ENCODE results near the gene TRIM25.

The TRIM25 gene

GRCh38 chr17:56936697-56937322, 23.0 kb upstream of the TRIM25 start:
- ChIA-PET POLR2A (no interaction called here), CTCF (interaction anchor here (1.1 to 2.0 kb wide), 4 partner anchors 12 to 117 kb away, joined by 3 to 15 read pairs (median 4); no protein-coding TSS in a partner anchor)
- DNase-seq (ENCODE audit: extremely low spot score), result no peak
- TF ChIP-seq CTCF (IDR thresholded peaks at IDR 0.05; ENCODE audit: control extremely low read depth, extremely low read depth, low read depth, missing control alignments), result no peak

- TF ChIP-seq CTCF (IDR thresholded peaks at IDR 0.05; ENCODE audit: control extremely low read depth, extremely low read depth, low read depth, missing control alignments), result no peak
- POLR2A ChIA-PET, result no interaction called here
- CTCF ChIA-PET, result interaction anchor here (1.3 to 2.0 kb wide), 3 partner anchors 11 to 116 kb away, joined by 3 to 15 read pairs (median 6); no protein-coding TSS in a partner anchor
Measured at GRCh38 chr17:56935461-56935860, 21.6 kb upstream of the TRIM25 start.

GRCh38 chr17:56934280-56934679, 20.4 kb upstream of the TRIM25 start:
- no peak for DNase-seq (ENCODE audit: extremely low spot score)
- CTCF ChIA-PET, result interaction anchor here (4.2 kb wide), 1 partner anchor 114 kb away, joined by 23 read pairs; no protein-coding TSS in a partner anchor
- POLR2A ChIA-PET, result no interaction called here
- no peak for TF ChIP-seq CTCF (IDR thresholded peaks at IDR 0.05; ENCODE audit: control extremely low read depth, extremely low read depth, low read depth, missing control alignments)

More at GRCh38 chr17:56935461-56935860, 21.6 kb upstream of the TRIM25 start:
- no peak for DNase-seq (ENCODE audit: extremely low spot score)

- ChIA-PET POLR2A (no interaction called here), CTCF (interaction anchor here (4.2 kb wide), 1 partner anchor 114 kb away, joined by 23 read pairs; no protein-coding TSS in a partner anchor)
- DNase-seq (ENCODE audit: extremely low spot score), result no peak
- no peak for TF ChIP-seq CTCF (IDR thresholded peaks at IDR 0.05; ENCODE audit: control extremely low read depth, extremely low read depth, low read depth, missing control alignments)
Measured at GRCh38 chr17:56933868-56934267, 20.0 kb upstream of the TRIM25 start.

GRCh38 chr17:56933151-56933745, 19.4 kb upstream of the TRIM25 start:
- no peak for TF ChIP-seq CTCF (IDR thresholded peaks at IDR 0.05; ENCODE audit: control extremely low read depth, extremely low read depth, low read depth, missing control alignments)
- POLR2A ChIA-PET, result interaction anchor here (0.6 kb wide), 1 partner anchor 10 kb away, joined by 4 read pairs; no protein-coding TSS in a partner anchor
- CTCF ChIA-PET, result interaction anchor here (1.6 to 4.2 kb wide), 4 partner anchors 23 to 153 kb away, joined by 4 to 23 read pairs (median 8); no protein-coding TSS in a partner anchor
- DNase-seq (ENCODE audit: extremely low spot score), result no peak

- ChIA-PET CTCF (interaction anchor here (1.0 to 4.2 kb wide), 5 partner anchors 9 to 114 kb away, joined by 3 to 23 read pairs (median 9); no protein-coding TSS in a partner anchor), POLR2A (no interaction called here)
- DNase-seq (ENCODE audit: extremely low spot score), result no peak
- no peak for TF ChIP-seq CTCF (IDR thresholded peaks at IDR 0.05; ENCODE audit: control extremely low read depth, extremely low read depth, low read depth, missing control alignments)
Measured at GRCh38 chr17:56930739-56931337, 17.0 kb upstream of the TRIM25 start.

Measured in GM10248 (cell line).